Keratinocyte (primary cell): ENCODE data around the gene GPN1.

ENCODE experiments used
- CTCF ChIP-seq, 3 experiments: IDR thresholded peaks in 1 of 3; conservative IDR thresholded peaks in 1 of 3; optimal IDR thresholded peaks in 1 of 3; 2 replicates in 2 of 3; 3 replicates in 1 of 3; pipeline versions ENCODE3 to v1.5.1; 2011; ENCODE audit warnings: low read length in 3 of 3, mild to moderate bottlenecking in 3 of 3, moderate library complexity in 2 of 3, control low read depth in 1 of 3, inconsistent platforms in 1 of 3; ENCODE audit not compliant: insufficient read depth in 2 of 3; ENCODE audit errors: extremely low read depth in 1 of 3
- EZH2 ChIP-seq: IDR thresholded peaks from one replicate; pipeline ENCODE4 v1.6.1; 2012; ENCODE audit warnings: inconsistent platforms, mild to moderate bottlenecking, low read length, moderate library complexity

- no peak for TF ChIP-seq CTCF (optimal IDR thresholded peaks at IDR 0.05 in 1 of 3, IDR thresholded peaks at IDR 0.05 in 1 of 3, conservative IDR thresholded peaks at IDR 0.05 in 1 of 3; ENCODE audit: extremely low read depth in 1 of 3, insufficient read depth in 2 of 3, low read length in 3 of 3)
- TF ChIP-seq EZH2: no peak
Measured at GRCh38 chr2:27584597-27584996, 44.3 kb upstream of the GPN1 start.
